ENCODE data around the gene NIPAL1.

Gene NIPAL1

DNA sequence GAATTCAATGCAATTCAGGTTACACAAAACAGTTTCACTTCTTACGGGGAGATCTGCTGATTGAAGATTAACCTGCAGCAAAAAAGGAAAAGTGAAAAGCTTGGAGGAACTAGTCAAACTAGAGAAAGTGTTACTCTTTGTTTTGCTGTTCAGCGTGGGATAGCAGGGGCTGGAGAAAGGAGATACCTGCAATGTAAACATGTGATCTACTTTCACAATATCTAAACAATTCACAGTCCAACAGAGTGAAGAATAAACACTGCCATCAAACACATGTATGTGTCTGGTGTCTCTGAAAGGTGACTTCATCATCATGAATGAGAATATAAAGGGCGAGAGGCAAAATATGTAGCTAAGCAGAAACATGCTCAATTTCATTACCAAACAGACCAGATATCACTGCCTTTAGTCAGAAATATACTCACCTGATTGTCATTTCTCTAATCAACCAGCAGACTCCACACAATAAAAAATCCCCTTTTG lies 26.4 kb downstream of the NIPAL1 start:
- Histone ChIP-seq H3K27me3 (replicated peaks; ENCODE audit: control insufficient read depth, insufficient read depth, low read length) (no peaks in the 10 kb centered on the region), H3K4me3 (replicated peaks; ENCODE audit: low read depth, low read length) (no peak overlapping the region), H3K36me3 (ENCODE audit: control insufficient read depth, insufficient read depth, low read length) (no peaks in the 10 kb centered on the region)
- TF ChIP-seq, protein P1, sequence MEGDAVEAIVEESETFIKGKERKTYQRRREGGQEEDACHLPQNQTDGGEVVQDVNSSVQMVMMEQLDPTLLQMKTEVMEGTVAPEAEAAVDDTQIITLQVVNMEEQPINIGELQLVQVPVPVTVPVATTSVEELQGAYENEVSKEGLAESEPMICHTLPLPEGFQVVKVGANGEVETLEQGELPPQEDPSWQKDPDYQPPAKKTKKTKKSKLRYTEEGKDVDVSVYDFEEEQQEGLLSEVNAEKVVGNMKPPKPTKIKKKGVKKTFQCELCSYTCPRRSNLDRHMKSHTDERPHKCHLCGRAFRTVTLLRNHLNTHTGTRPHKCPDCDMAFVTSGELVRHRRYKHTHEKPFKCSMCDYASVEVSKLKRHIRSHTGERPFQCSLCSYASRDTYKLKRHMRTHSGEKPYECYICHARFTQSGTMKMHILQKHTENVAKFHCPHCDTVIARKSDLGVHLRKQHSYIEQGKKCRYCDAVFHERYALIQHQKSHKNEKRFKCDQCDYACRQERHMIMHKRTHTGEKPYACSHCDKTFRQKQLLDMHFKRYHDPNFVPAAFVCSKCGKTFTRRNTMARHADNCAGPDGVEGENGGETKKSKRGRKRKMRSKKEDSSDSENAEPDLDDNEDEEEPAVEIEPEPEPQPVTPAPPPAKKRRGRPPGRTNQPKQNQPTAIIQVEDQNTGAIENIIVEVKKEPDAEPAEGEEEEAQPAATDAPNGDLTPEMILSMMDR (IDR thresholded peaks at IDR 0.05; ENCODE audit: insufficient read depth, low read length, poor library complexity, severe bottlenecking), result no peak
- DNase-seq (ENCODE audit: extremely low read depth, insufficient read length), result no peak

DNA sequence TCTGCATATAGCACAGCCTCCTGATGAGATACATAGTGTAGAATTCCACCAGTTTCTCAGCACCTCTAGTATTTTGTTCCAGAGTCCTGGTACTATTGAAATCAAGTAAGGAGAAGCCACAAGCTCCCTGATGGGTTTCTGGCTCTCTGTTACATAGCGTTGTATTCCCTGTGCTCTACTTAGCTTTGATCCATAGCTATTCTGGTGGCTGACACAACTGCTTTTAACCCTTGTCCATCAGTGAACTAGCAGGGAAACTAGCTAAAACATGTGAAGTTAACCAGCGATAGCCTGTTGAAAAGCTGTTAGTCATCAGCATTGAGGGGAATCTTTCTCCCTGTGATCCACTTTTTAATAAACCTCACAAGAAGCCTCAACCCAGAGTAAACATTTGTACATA lies 26.9 kb downstream of the NIPAL1 start:
- no peak for DNase-seq (ENCODE audit: extremely low read depth, insufficient read length)
- TF ChIP-seq, protein P1 (IDR thresholded peaks at IDR 0.05; ENCODE audit: insufficient read depth, low read length, poor library complexity, severe bottlenecking), result no peak
- Histone ChIP-seq H3K36me3 (ENCODE audit: control insufficient read depth, insufficient read depth, low read length) (no peaks in the 10 kb centered on the region), H3K27me3 (replicated peaks; ENCODE audit: control insufficient read depth, insufficient read depth, low read length) (no peaks in the 10 kb centered on the region), H3K4me3 (replicated peaks; ENCODE audit: low read depth, low read length) (no peak overlapping the region)

DNA sequence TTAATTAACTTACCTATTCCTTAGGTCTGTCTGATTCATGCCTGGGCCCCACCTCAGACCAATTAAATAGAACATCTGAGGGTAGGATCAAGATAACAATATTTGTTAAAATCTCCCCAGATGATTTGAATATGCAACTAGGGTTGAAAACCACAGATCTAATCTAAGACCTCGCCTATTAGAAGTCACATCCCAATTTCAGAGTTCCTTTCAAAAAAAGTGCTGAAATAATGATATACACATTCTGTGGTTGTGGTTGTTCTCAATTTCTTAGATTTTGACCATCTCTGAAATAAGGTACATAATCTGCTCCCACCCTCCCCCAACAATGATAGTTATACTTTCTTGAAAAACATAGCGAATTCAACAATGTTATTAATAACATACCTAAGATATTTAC lies 27.7 kb downstream of the NIPAL1 start:
- TF ChIP-seq, protein P1 (IDR thresholded peaks at IDR 0.05; ENCODE audit: insufficient read depth, low read length, poor library complexity, severe bottlenecking), result no peak
- Histone ChIP-seq H3K36me3 (ENCODE audit: control insufficient read depth, insufficient read depth, low read length) (no peaks in the 10 kb centered on the region), H3K4me3 (replicated peaks; ENCODE audit: low read depth, low read length) (no peak overlapping the region), H3K27me3 (replicated peaks; ENCODE audit: control insufficient read depth, insufficient read depth, low read length) (no peaks in the 10 kb centered on the region)
- no peak for DNase-seq (ENCODE audit: extremely low read depth, insufficient read length)

DNA sequence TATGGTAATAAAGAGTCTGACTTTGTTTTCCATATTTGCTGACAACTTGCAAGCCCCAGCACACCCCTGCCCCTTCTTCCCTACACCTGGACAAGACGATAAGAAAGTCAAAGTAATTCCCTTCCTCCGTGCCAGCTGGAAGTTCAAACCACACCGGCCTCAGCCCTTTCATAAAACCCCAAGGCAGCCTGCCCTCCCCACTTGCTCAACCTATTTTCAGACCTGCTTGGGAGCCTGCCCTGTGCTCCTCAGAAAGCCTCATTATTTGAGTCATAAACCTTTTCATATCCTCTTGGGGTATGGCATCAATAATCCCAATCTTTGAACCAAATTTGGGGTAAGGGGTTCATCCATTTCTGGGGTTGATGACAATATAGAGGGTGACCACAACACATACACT lies 29.5 kb downstream of the NIPAL1 start:
- TF ChIP-seq, protein P1 (IDR thresholded peaks at IDR 0.05; ENCODE audit: insufficient read depth, low read length, poor library complexity, severe bottlenecking), result no peak

DNA sequence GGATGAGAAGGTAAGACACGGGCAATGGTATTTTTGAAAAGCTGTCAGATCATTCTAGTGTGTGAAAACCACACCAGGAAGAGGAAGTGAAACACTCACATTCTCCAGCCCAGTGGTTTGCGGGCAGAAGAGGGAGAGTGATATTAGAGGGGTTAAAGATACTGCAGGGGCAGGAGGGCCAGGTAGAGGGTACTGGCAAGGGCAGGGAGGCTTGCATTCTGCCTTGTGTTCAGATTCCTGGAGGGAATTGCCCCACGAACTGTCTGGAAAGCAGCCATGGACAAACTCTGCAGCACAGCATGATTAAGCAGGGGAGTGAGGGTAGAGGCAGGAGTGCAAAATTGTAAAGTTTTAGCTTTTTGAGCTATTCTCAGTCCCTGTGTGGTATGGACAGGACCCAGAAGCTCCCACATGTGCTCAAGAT lies 30.9 kb downstream of the NIPAL1 start:
- no peaks in the 10 kb centered on the region for H3K36me3 ChIP-seq (ENCODE audit: control insufficient read depth, insufficient read depth, low read length)
- TF ChIP-seq, protein P1 (IDR thresholded peaks at IDR 0.05; ENCODE audit: insufficient read depth, low read length, poor library complexity, severe bottlenecking), result no peak
- H3K27me3 ChIP-seq (replicated peaks; ENCODE audit: control insufficient read depth, insufficient read depth, low read length), result no peaks in the 10 kb centered on the region
- DNase-seq (ENCODE audit: extremely low read depth, insufficient read length), result peak; percentile 82
- H3K4me3 ChIP-seq (replicated peaks; ENCODE audit: low read depth, low read length), result no peak overlapping the region

More for the DNA sequence above, 29.5 kb downstream of the NIPAL1 start:
- H3K4me3 ChIP-seq (replicated peaks; ENCODE audit: low read depth, low read length), result no peak overlapping the region
- no peaks in the 10 kb centered on the region for H3K36me3 ChIP-seq (ENCODE audit: control insufficient read depth, insufficient read depth, low read length)
- no peaks in the 10 kb centered on the region for H3K27me3 ChIP-seq (replicated peaks; ENCODE audit: control insufficient read depth, insufficient read depth, low read length)
- no peak for DNase-seq (ENCODE audit: extremely low read depth, insufficient read length)

DNA sequence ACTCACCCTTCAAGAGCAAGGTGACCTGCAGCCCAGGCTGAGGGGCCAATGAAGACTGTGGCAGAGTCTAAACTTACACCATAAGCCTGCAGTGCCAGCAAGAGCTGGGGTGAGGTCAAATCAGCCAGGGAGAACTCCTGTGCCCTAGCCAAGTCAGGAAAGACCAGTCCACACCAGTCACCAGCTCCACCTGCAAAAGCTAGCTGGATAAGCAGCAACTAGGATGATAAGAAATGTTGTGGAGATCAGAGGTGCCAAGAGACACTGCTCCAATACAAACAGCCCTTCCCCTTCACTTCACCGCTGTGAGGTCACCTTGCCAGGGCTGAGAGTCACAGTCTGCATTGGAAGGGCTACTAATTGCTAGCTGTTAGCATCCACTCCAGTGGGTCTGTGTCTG lies 31.3 kb downstream of the NIPAL1 start:
- DNase-seq (ENCODE audit: extremely low read depth, insufficient read length), result peak; percentile 46
- Histone ChIP-seq H3K4me3 (replicated peaks; ENCODE audit: low read depth, low read length) (no peak overlapping the region), H3K36me3 (ENCODE audit: control insufficient read depth, insufficient read depth, low read length) (no peaks in the 10 kb centered on the region), H3K27me3 (replicated peaks; ENCODE audit: control insufficient read depth, insufficient read depth, low read length) (no peaks in the 10 kb centered on the region)
- TF ChIP-seq, protein P1 (IDR thresholded peaks at IDR 0.05; ENCODE audit: insufficient read depth, low read length, poor library complexity, severe bottlenecking), result no peak

Data from GM06990 (cell line).